ENCODE measurements around the gene FYTTD1.

FYTTD1 gene

GRCh38 chr3:197791892-197792647 is 42.4 kb downstream of the FYTTD1 start:
- no peak for DNase-seq (ENCODE audit: low read depth in 2 of 2)

GRCh38 chr3:197793247-197793646 is 43.6 kb downstream of the FYTTD1 start:
- no peak for DNase-seq (ENCODE audit: low read depth in 2 of 2)

GRCh38 chr3:197794115-197794514 is 44.4 kb downstream of the FYTTD1 start:
- no peak for DNase-seq (ENCODE audit: low read depth in 2 of 2)

GRCh38 chr3:197795200-197795599 is 45.5 kb downstream of the FYTTD1 start:
- DNase-seq (ENCODE audit: low read depth in 2 of 2) = no peak

- no peak for DNase-seq (ENCODE audit: low read depth in 2 of 2)
Observed at GRCh38 chr3:197796087-197796486, 46.4 kb downstream of the FYTTD1 start.

- no peak for DNase-seq (ENCODE audit: low read depth in 2 of 2)
Observed at GRCh38 chr3:197798863-197799262, 49.2 kb downstream of the FYTTD1 start.

GRCh38 chr3:197800379-197800778 is 50.7 kb downstream of the FYTTD1 start:
- DNase-seq (ENCODE audit: low read depth in 2 of 2) = no peak

GRCh38 chr3:197801891-197802778 is 52.5 kb downstream of the FYTTD1 start:
- no peak for DNase-seq (ENCODE audit: low read depth in 2 of 2)

- DNase-seq (ENCODE audit: low read depth in 2 of 2) = no peak
Observed at GRCh38 chr3:197802779-197803459, 53.2 kb downstream of the FYTTD1 start.

GRCh38 chr3:197804511-197804910 is 54.8 kb downstream of the FYTTD1 start:
- no peak for DNase-seq (ENCODE audit: low read depth in 2 of 2)

- DNase-seq (ENCODE audit: low read depth in 2 of 2) = no peak
Observed at GRCh38 chr3:197807969-197808587, 58.4 kb downstream of the FYTTD1 start.

- DNase-seq (ENCODE audit: low read depth in 2 of 2) = no peak
Observed at GRCh38 chr3:197809356-197810020, 59.8 kb downstream of the FYTTD1 start.

GRCh38 chr3:197810901-197811300 is 61.2 kb downstream of the FYTTD1 start:
- no peak for DNase-seq (ENCODE audit: low read depth in 2 of 2)

GRCh38 chr3:197811343-197811742 is 61.7 kb downstream of the FYTTD1 start:
- DNase-seq (ENCODE audit: low read depth in 2 of 2) = no peak

GRCh38 chr3:197814372-197814771 is 64.7 kb downstream of the FYTTD1 start:
- no peak for DNase-seq (ENCODE audit: low read depth in 2 of 2)

GRCh38 chr3:197820550-197821335 is 71.1 kb downstream of the FYTTD1 start:
- no peak for DNase-seq (ENCODE audit: low read depth in 2 of 2)

- no peak for DNase-seq (ENCODE audit: low read depth in 2 of 2)
Observed at GRCh38 chr3:197829397-197830045, 79.8 kb downstream of the FYTTD1 start.

GRCh38 chr3:197830308-197830966 is 80.8 kb downstream of the FYTTD1 start:
- DNase-seq (ENCODE audit: low read depth in 2 of 2) = no peak

GRCh38 chr3:197830967-197831313 is 81.3 kb downstream of the FYTTD1 start:
- DNase-seq (ENCODE audit: low read depth in 2 of 2) = no peak

All from stimulated activated CD8-positive, alpha-beta memory T cell treated with anti-CD3 and anti-CD28 coated beads, Interleukin-7, amount 100 ng/mL, for 4 hours (primary cell).